Measurements from ENCODE around the gene RASSF8.

- TF ChIP-seq ZNF8 (CRISPR knock-in tag; IDR thresholded peaks at IDR 0.05): no peak
- no peak for TF ChIP-seq CREB5 (CRISPR knock-in tag; IDR thresholded peaks at IDR 0.05; ENCODE audit: low read depth)
- TF ChIP-seq BACH2 (CRISPR knock-in tag; IDR thresholded peaks at IDR 0.05; ENCODE audit: borderline replicate concordance): no peak
- no peak for TF ChIP-seq ZFP30 (CRISPR knock-in tag; IDR thresholded peaks at IDR 0.05)
Measured at GRCh38 chr12:25940886-25941285, 17.6 kb upstream of the RASSF8 start.

Measured in SK-N-SH treated with all-trans-retinoic acid at 6 μM for 48 hours (cell line).